SK-N-SH (cell line): ENCODE measurements around the gene ACAT2.
"Not testable (repeated sequence)": the region's sequence is repeated elsewhere in the genome, so short reads cannot be mapped to it uniquely, and the experiment has no call there.

Experiments used
- ELF1 ChIP-seq: IDR thresholded peaks from 2 replicates; pipeline ENCODE4 v1.4.0; 2012
- EP300 ChIP-seq, 2 experiments: IDR thresholded peaks; 2 replicates each; pipeline versions ENCODE4 v1.4.0 to v1.6.1; 2012; ENCODE audit warnings: borderline replicate concordance in 1 of 2, low read depth in 1 of 2, low read length in 1 of 2
- EZH2phosphoT487 ChIP-seq: fragments of 200-600 bp; sonication (generic); IDR thresholded peaks from 2 replicates; pipeline ENCODE4 v1.6.1; 2017; ENCODE audit warnings: low read depth, mixed run types, mild to moderate bottlenecking, antibody characterized with exemption, moderate library complexity, borderline replicate concordance
- POLR2AphosphoS5 ChIP-seq: IDR thresholded peaks from 2 replicates; pipeline ENCODE4 v1.6.1; 2012; ENCODE audit warnings: low read depth, low read length
- REST ChIP-seq: IDR thresholded peaks from 2 replicates; pipeline ENCODE4 v1.6.1; 2012; ENCODE audit warnings: mild to moderate bottlenecking, low read depth, low read length, moderate library complexity
- TF ChIP-seq, protein P1 (sequence below): IDR thresholded peaks from 2 replicates; pipeline ENCODE4 v1.4.0; 2012; ENCODE audit warnings: low read depth
- TF ChIP-seq, protein P2 (sequence below): fragments of 200-600 bp; sonication (generic); IDR thresholded peaks from 2 replicates; pipeline ENCODE4 v1.6.1; 2017; ENCODE audit warnings: antibody characterized with exemption, mild to moderate bottlenecking, moderate library complexity

DNA sequence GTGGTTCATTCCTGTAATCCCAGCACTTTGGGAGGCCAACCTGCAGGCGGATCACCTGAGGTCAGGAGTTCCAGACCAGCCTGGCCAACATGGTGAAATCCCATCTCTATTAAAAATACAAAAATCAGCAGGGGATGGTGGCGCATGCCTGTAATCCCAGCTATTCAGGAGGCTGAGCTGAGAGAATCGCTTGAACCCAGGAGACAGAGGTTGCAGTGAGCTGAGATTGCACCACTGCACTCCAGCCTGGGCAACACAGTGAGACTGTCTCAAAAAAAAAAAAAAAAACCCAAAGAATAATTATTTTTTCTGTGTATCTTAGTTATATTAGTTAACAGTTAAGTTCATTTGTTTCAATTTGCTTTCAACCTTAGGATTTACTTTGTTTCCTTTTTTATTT, 36.6 kb upstream of the ACAT2 start:
- TF ChIP-seq REST; EZH2phosphoT487; EP300 (IDR thresholded peaks at IDR 0.05; ENCODE audit: borderline replicate concordance in 1 of 2, low read depth in 1 of 2, low read length in 1 of 2); POLR2AphosphoS5; ELF1: not testable (repeated sequence)
- TF ChIP-seq, protein P1, sequence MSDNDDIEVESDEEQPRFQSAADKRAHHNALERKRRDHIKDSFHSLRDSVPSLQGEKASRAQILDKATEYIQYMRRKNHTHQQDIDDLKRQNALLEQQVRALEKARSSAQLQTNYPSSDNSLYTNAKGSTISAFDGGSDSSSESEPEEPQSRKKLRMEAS = not testable (repeated sequence)
- TF ChIP-seq, protein P2, sequence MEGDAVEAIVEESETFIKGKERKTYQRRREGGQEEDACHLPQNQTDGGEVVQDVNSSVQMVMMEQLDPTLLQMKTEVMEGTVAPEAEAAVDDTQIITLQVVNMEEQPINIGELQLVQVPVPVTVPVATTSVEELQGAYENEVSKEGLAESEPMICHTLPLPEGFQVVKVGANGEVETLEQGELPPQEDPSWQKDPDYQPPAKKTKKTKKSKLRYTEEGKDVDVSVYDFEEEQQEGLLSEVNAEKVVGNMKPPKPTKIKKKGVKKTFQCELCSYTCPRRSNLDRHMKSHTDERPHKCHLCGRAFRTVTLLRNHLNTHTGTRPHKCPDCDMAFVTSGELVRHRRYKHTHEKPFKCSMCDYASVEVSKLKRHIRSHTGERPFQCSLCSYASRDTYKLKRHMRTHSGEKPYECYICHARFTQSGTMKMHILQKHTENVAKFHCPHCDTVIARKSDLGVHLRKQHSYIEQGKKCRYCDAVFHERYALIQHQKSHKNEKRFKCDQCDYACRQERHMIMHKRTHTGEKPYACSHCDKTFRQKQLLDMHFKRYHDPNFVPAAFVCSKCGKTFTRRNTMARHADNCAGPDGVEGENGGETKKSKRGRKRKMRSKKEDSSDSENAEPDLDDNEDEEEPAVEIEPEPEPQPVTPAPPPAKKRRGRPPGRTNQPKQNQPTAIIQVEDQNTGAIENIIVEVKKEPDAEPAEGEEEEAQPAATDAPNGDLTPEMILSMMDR = not testable (repeated sequence)
